Lower leg skin (tissue), 4 donors: ENCODE results near the gene ZC3H7B. TPM values are rescaled to one million over a fixed set of nuclear protein-coding genes. Genes with fewer than 3 reads are reported as not detected.
A peak's percentile ranks its signal among the peaks of the same experiment; 100 is the strongest.
"Not testable (repeated sequence)": the region's sequence is repeated elsewhere in the genome, so short reads cannot be mapped to it uniquely, and the experiment has no call there.

Source experiments
- DNase-seq, 2 donors: peaks; one replicate each; pipeline ENCODE4 v3.0.0-alpha.2; 2019; ENCODE audit warnings: low spot score in 2 of 2
- H3K4me3 ChIP-seq: fragments of 200-600 bp; sonication (generic); 2 replicates; pipeline ENCODE4 v1.5.1; 2017; ENCODE audit warnings: mild to moderate bottlenecking, low read depth; ENCODE audit not compliant: poor library complexity, severe bottlenecking
- POLR2A ChIP-seq, 2 donors: fragments of 450-650 bp; IDR thresholded peaks; one replicate each; pipeline ENCODE4 v1.6.1; 2016 to 2017; ENCODE audit warnings: antibody characterized with exemption in 2 of 2, mild to moderate bottlenecking in 1 of 2, moderate library complexity in 1 of 2
- WGBS, 2 donors: methylation state at CpG; one replicate each; pipeline ENCODE4 v1.1.5; 2018; 5-methylcytosine and 5-hydroxymethylcytosine counted together
- intact Hi-C: fragments of 100-400 bp; cut with DNase I; formaldehyde crosslinking; loops from one replicate; pipeline ENCODE4 v1.15.0; 2023; ENCODE audit warnings: low total_unique reads
- total RNA-seq, 4 donors: library from RNA; depleted of rRNA; stranded (reverse); fragments of >200 nt; gene quantifications; one replicate each; pipeline ENCODE4 v1.1.0, GENCODE V29; 2016
- TF ChIP-seq, protein P1 (sequence below), 3 donors: fragments of 450-650 bp; IDR thresholded peaks; one replicate each; pipeline ENCODE4 v1.5.1; 2016; ENCODE audit warnings: antibody characterized with exemption in 3 of 3, mild to moderate bottlenecking in 3 of 3, moderate library complexity in 2 of 3

The ZC3H7B gene
- total RNA-seq, 4 donors from 2014 or later = 19.9 to 39.9 (median 31.2) TPM

DNA sequence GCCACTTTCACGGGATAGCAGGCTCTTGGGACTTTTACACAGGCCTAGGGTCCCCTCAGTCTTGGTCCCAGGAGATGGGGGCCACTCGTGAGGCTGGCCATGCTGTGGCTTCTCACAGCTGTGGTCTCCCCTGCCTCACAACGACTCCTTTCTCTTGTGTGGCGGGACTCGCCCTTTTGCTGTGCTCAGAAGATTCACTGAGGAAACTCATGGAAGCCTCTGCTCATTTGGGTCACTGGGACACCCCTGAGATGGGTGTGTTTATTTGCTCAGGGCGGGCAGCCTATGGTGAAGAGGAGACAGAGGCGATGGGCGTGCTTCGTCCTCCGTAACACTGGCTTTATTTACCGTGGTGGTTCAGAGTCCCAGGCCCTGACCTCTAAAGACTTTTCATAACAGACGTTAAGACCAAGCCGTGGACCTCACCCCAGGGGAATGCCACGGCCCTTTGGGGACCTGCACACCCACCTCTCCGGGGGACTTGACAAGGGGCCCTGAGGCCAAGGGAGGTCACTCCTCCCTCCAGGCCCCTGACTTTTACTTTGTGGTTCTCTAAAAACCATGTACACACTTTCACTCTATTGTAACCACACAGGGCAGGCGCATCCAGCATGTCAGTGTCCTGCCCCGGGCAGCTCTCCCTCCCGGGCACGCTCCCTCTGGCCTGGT lies 96.0 kb downstream of the ZC3H7B start:
- no peak overlapping the region for H3K4me3 ChIP-seq
- TF ChIP-seq, protein P1, sequence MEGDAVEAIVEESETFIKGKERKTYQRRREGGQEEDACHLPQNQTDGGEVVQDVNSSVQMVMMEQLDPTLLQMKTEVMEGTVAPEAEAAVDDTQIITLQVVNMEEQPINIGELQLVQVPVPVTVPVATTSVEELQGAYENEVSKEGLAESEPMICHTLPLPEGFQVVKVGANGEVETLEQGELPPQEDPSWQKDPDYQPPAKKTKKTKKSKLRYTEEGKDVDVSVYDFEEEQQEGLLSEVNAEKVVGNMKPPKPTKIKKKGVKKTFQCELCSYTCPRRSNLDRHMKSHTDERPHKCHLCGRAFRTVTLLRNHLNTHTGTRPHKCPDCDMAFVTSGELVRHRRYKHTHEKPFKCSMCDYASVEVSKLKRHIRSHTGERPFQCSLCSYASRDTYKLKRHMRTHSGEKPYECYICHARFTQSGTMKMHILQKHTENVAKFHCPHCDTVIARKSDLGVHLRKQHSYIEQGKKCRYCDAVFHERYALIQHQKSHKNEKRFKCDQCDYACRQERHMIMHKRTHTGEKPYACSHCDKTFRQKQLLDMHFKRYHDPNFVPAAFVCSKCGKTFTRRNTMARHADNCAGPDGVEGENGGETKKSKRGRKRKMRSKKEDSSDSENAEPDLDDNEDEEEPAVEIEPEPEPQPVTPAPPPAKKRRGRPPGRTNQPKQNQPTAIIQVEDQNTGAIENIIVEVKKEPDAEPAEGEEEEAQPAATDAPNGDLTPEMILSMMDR (IDR thresholded peaks at IDR 0.05) = no peak
- TF ChIP-seq POLR2A (IDR thresholded peaks at IDR 0.05) = no peak
- DNase-seq = no peak
- intact Hi-C loops = loop anchor here (10.0 kb wide), 1 partner anchor 198 kb away; no protein-coding TSS in a partner anchor
- 84% methylated on average over 19 of the region's 19 CpGs for WGBS, 2 donors

DNA sequence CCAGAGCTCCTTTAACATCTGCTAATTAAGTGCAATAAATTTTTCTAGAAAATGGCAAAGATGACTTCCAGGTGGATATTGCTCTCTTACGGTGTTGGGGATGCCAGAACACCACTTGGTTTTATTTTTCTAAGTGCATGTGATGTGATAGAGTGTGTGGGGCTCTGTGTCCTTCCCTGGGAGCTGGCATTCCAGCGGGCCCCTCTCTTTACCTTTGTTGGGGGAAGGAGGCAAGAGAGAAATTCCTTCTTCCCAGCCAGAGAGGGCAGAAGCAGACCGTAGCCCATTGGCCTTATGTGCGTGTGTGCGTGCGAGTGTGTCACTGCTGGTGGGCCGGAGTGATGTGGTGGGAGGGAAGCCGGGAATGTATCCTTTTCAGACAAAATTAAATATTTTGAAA lies 97.6 kb downstream of the ZC3H7B start:
- no peak overlapping the region for H3K4me3 ChIP-seq
- intact Hi-C loops = loop anchor here (10.0 kb wide), 1 partner anchor 196 kb away; no protein-coding TSS in a partner anchor
- no peak for DNase-seq
- TF ChIP-seq, protein P1 (IDR thresholded peaks at IDR 0.05) = no peak
- no peak for TF ChIP-seq POLR2A (IDR thresholded peaks at IDR 0.05)
- 90 to 92% methylated on average over 8 of the region's 8 CpGs for WGBS, 2 donors

DNA sequence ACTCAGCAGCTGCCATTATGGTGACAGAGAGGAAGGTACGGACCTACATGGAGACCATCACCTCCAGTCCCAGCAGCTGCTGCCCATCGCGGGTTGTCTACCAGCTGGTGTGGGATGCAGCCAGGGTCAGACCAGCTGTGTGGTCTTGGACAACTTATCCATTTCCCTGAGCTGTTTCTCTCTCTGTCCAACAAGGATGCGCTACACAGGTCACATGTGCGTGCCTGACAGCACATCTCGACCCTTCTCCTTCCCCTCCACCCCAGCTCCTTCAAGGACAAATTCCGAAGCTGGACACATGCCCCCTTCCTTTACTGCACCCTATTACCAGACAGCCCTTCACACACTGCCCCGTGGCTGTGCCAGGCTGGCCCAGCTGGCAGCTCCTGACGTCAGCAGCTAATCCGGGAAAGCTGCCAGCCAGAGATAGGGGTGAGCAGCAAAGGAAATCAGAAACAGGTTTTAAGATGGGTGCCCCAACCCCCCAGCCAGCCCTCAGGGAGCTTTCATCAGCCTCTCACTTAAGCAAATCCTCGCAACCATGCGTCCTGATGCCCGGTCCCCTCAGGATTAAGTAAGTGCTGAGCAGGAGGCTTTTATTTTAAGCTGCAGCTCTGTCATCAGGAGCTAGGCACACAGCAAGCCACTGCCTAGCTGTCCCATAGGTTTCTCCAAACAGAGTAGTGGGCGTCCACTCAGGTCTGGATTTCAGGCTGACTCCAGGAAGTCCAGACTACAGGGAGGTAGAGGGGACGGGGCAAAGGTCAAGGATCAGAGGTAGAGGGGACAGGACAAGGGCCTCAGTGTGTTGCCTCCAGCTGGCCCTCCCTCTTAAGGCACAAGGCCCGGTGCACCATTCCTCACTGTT lies 100.7 kb downstream of the ZC3H7B start:
- no peak overlapping the region for H3K4me3 ChIP-seq
- intact Hi-C loops = loop anchor here (5.0 kb wide), 1 partner anchor 125 kb away; no protein-coding TSS in a partner anchor
- WGBS, 2 donors = 36 to 45% methylated on average over 16 of the region's 16 CpGs
- no peak for DNase-seq
- TF ChIP-seq POLR2A (IDR thresholded peaks at IDR 0.05) = no peak
- TF ChIP-seq, protein P1 (IDR thresholded peaks at IDR 0.05) = no peak

DNA sequence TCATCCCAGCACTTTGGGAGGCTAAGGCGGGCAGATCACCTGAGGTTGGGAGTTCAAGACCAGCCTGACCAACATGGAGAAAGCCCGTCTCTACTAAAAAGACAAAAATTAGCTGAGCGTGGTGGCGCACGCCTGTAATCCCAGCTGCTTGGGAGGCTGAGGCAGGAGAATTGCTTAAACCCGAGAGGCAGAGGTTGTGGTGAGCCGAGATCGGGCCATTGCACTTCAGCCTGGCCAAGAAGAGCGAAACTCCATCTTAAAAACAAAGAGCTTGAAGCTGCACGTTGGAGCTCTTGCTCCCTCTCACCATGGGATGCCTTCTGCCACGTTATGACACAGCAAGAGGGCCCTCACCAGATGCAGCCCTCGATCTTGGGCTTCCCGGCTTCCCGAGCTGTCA lies 101.5 kb downstream of the ZC3H7B start:
- H3K4me3 ChIP-seq = not testable (repeated sequence)
- intact Hi-C loops = loop anchor here (5.0 kb wide), 1 partner anchor 124 kb away; no protein-coding TSS in a partner anchor
- WGBS, 2 donors = 93 to 95% methylated on average over 14 of the region's 14 CpGs

DNA sequence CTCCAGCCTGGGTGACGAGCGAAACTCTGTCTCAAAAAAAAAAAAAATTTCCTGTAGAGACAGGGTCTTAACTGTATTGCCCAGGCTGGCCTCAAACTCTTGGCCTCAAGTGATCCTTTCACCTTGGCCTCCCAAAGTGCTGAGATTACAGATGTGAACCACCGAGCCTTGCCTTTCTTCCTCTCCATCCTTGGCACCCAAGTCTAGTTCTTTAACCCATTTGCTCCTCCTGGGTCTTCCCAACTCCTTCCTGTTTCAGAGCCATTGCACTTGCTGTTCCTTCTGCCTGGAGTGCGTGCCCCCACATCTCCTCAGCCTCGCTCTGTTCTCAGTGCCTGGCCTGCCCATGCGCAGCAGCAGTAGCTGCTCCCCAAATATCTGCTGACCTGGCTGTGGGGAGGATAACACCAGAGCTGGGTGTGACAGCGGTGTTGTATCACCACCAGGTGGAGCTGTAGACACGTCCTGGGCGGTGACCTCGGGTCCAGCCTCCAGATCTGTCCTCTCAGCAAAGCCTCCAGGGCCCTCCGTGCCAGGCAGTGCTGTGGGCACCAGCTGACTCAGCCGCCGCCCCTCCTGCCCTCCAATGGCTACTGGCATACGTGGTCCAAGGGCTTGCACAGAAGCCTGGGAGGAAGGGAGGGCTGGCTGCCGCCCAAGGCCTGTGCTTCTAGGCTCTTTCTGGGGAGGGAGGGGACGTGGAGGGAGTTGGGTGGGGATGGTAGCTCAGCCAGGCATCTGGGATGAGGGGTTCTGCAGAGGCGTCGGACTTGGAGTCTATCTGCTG lies 102.4 kb downstream of the ZC3H7B start:
- peak; percentile 83 to 97 for DNase-seq
- no peak overlapping the region for H3K4me3 ChIP-seq
- WGBS, 2 donors = 14% methylated on average over 17 to 18 of the region's 18 CpGs
- intact Hi-C loops = loop anchor here (5.0 kb wide), 1 partner anchor 124 kb away; no protein-coding TSS in a partner anchor
- TF ChIP-seq POLR2A (IDR thresholded peaks at IDR 0.05) = no peak
- TF ChIP-seq, protein P1 (IDR thresholded peaks at IDR 0.05) = peak in 1 of 3 donors; percentile 95

More for the DNA sequence above, 101.5 kb downstream of the ZC3H7B start:
- DNase-seq = not testable (repeated sequence)
